HEK293T (cell line): Measurements from ENCODE around the gene ARL15.

ENCODE experiments used
- ARNT ChIP-seq: fragments of 450-650 bp; IDR thresholded peaks from 2 replicates; pipeline ENCODE4 v1.6.1; 2017; ENCODE audit warnings: mild to moderate bottlenecking
- BHLHE40 ChIP-seq: fragments of 450-650 bp; IDR thresholded peaks from 2 replicates; pipeline ENCODE4 v1.6.1; 2016; ENCODE audit warnings: mild to moderate bottlenecking, moderate library complexity, borderline replicate concordance
- CTBP1 ChIP-seq: fragments of 450-650 bp; IDR thresholded peaks from 2 replicates; pipeline ENCODE4 v1.6.1; 2016; ENCODE audit warnings: borderline replicate concordance
- ELF4 ChIP-seq: fragments of 450-650 bp; IDR thresholded peaks from 2 replicates; pipeline ENCODE4 v1.6.1; 2017; ENCODE audit warnings: antibody characterized with exemption
- HDGF ChIP-seq: fragments of 450-650 bp; IDR thresholded peaks from 2 replicates; pipeline ENCODE4 v1.6.1; 2017; ENCODE audit warnings: antibody characterized with exemption, borderline replicate concordance
- NFRKB ChIP-seq: fragments of 450-650 bp; IDR thresholded peaks from 2 replicates; pipeline ENCODE4 v1.6.1; 2016; ENCODE audit warnings: mild to moderate bottlenecking, moderate library complexity
- TARDBP ChIP-seq: fragments of 450-650 bp; IDR thresholded peaks from 2 replicates; pipeline ENCODE4 v1.6.1; 2016

- no peak for TF ChIP-seq BHLHE40
- TF ChIP-seq TARDBP = no peak
- TF ChIP-seq CTBP1 = no peak
- no peak for TF ChIP-seq HDGF
- TF ChIP-seq ARNT = no peak
- no peak for TF ChIP-seq NFRKB
- no peak for TF ChIP-seq ELF4
These were observed 346.4 kb downstream of the ARL15 start for GRCh38 chr5:53963958-53964357.
